ENCODE measurements around the gene FMNL2. TPM values are rescaled to one million over a fixed set of nuclear protein-coding genes. Genes with fewer than 3 reads are reported as not detected.

FMNL2 gene
- total and polyA plus RNA-seq, 2 experiments from 2014 or later: 16.5 to 45.4 TPM

GRCh38 chr2:152500772-152501171, 165.8 kb downstream of the FMNL2 start:
- TF ChIP-seq ETS1 (IDR thresholded peaks at IDR 0.05): no peak
- no peak for TF ChIP-seq EZH2 (IDR thresholded peaks at IDR 0.05; ENCODE audit: low read depth, unreplicated experiment)
- no peak for TF ChIP-seq ZNF114 (CRISPR knock-in tag; IDR thresholded peaks at IDR 0.05)
- TF ChIP-seq STAT1 (IDR thresholded peaks at IDR 0.05; ENCODE audit: unreplicated experiment): no peak
- TF ChIP-seq JUNB (IDR thresholded peaks at IDR 0.05; ENCODE audit: unreplicated experiment): no peak
- TF ChIP-seq NANOG (IDR thresholded peaks at IDR 0.05; ENCODE audit: borderline replicate concordance): no peak
- no peak for TF ChIP-seq CREB1 (CRISPR knock-in tag; IDR thresholded peaks at IDR 0.05; ENCODE audit: low read depth)
- no peak for TF ChIP-seq CTCF (conservative IDR thresholded peaks at IDR 0.05; ENCODE audit: low read depth in 2 of 2)
- TF ChIP-seq ZNF331 (CRISPR knock-in tag; IDR thresholded peaks at IDR 0.05; ENCODE audit: low read depth): no peak
- no peak for TF ChIP-seq POLR2AphosphoS5 (IDR thresholded peaks at IDR 0.05; ENCODE audit: low read depth)
- H3K9me2 ChIP-seq (ENCODE audit: insufficient read depth): peaks cover 4% of the 10 kb centered on the region; the same call in 1 of the 2 replicates
- H3K79me2 ChIP-seq (replicated peaks; ENCODE audit: insufficient read depth): peaks cover 90% of the 10 kb centered on the region

GRCh38 chr2:152501666-152502065, 166.7 kb downstream of the FMNL2 start:
- H3K36me3 Mint-ChIP-seq (ENCODE audit: low read depth): peaks cover 10% of the 10 kb centered on the region; the same call in 2 of the 3 replicates

More at GRCh38 chr2:152500772-152501171, 165.8 kb downstream of the FMNL2 start:
- no peaks in the 10 kb centered on the region for H3F3A ChIP-seq (replicated peaks; ENCODE audit: low read depth)
- H3K4me1 Mint-ChIP-seq: peaks cover 58% of the 10 kb centered on the region
- H3K27ac Mint-ChIP-seq: no peak overlapping the region
- peaks cover 9% of the 10 kb centered on the region; the same call in 2 of the 3 replicates for H3K9me3 Mint-ChIP-seq
- H2AFZ ChIP-seq: no peak overlapping the region
- peaks cover 12% of the 10 kb centered on the region; the same call in 2 of the 3 replicates for H3K36me3 Mint-ChIP-seq (ENCODE audit: low read depth)
- H3K27ac ChIP-seq (ENCODE audit: low read depth): no peak overlapping the region
- H3K4me2 ChIP-seq: no peak overlapping the region
- H3K4me3 ChIP-seq: no peak overlapping the region
- peaks cover 7% of the 10 kb centered on the region for H3K4me1 ChIP-seq (ENCODE audit: insufficient read depth)
- no peaks in the 10 kb centered on the region for H3K27me3 Mint-ChIP-seq (ENCODE audit: insufficient read depth, low read depth, poor library complexity)
- no peaks in the 10 kb centered on the region for H3K36me3 ChIP-seq (ENCODE audit: insufficient read depth)
- no peaks in the 10 kb centered on the region; the same call in 1 of the 2 replicates for H4K20me1 ChIP-seq (replicated peaks; ENCODE audit: insufficient read depth)
- DNase-seq (ENCODE audit: low spot score): no peak
- H3K27me3 ChIP-seq (ENCODE audit: insufficient read depth): no peaks in the 10 kb centered on the region
- ATAC-seq: no peak
- H3K4me3 Mint-ChIP-seq: no peak overlapping the region

More at GRCh38 chr2:152501666-152502065, 166.7 kb downstream of the FMNL2 start:
- Histone ChIP-seq H4K20me1 (replicated peaks; ENCODE audit: insufficient read depth) (no peaks in the 10 kb centered on the region; the same call in 1 of the 2 replicates), H3F3A (replicated peaks; ENCODE audit: low read depth) (no peaks in the 10 kb centered on the region), H3K27me3 (ENCODE audit: insufficient read depth) (no peaks in the 10 kb centered on the region), H3K27ac (ENCODE audit: low read depth) (no peak overlapping the region), H3K4me3 (no peak overlapping the region), H3K36me3 (ENCODE audit: insufficient read depth) (no peaks in the 10 kb centered on the region), H3K4me1 (ENCODE audit: insufficient read depth) (peaks cover 7% of the 10 kb centered on the region), H3K4me2 (no peak overlapping the region), H3K9me2 (ENCODE audit: insufficient read depth) (peaks cover 4% of the 10 kb centered on the region; the same call in 1 of the 2 replicates), H2AFZ (no peak overlapping the region), H3K79me2 (replicated peaks; ENCODE audit: insufficient read depth) (peaks cover 88% of the 10 kb centered on the region)
- Mint-ChIP-seq H3K4me1 (peaks cover 57% of the 10 kb centered on the region), H3K27ac (no peak overlapping the region), H3K27me3 (ENCODE audit: insufficient read depth, low read depth, poor library complexity) (no peaks in the 10 kb centered on the region), H3K4me3 (no peak overlapping the region), H3K9me3 (peaks cover 8% of the 10 kb centered on the region; the same call in 2 of the 3 replicates)
- ATAC-seq: no peak
- TF ChIP-seq STAT1 (IDR thresholded peaks at IDR 0.05; ENCODE audit: unreplicated experiment) (no peak), JUNB (IDR thresholded peaks at IDR 0.05; ENCODE audit: unreplicated experiment) (no peak), EZH2 (IDR thresholded peaks at IDR 0.05; ENCODE audit: low read depth, unreplicated experiment) (no peak), CREB1 (CRISPR knock-in tag; IDR thresholded peaks at IDR 0.05; ENCODE audit: low read depth) (no peak), CTCF (conservative IDR thresholded peaks at IDR 0.05; ENCODE audit: low read depth in 2 of 2) (no peak), ETS1 (IDR thresholded peaks at IDR 0.05) (no peak)
- DNase-seq (ENCODE audit: low spot score): no peak
